Measurements from ENCODE around the gene NGRN. TPM values are rescaled to one million over a fixed set of nuclear protein-coding genes. Genes with fewer than 3 reads are reported as not detected.

Gene NGRN
- total RNA-seq, 1 experiment from 2014 or later = 137 TPM

DNA sequence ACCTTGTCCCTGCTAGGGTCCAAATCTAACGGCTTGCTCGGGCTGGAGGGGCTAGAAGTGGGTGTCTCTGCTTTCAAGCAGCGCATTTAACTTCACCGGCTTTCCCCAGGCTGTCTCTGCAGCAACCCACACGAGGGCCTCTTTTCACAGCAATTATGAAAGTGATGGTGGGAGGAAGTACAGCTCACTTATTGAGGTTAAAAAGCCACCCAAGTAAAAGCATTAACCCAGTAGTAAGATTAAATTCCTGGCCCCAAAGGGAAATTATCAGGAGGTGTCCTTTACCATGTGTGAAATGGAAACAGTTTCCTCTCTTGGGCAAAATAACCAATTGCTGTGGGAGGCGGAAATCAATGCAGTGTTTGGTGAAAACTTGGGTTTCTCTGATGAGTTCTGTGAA is 41.1 kb downstream of the NGRN start:
- Histone ChIP-seq H3K9me3 (ENCODE audit: control insufficient read depth, insufficient read depth, low read depth, low read length) (no peaks in the 10 kb centered on the region), H3K4me1 (ENCODE audit: control insufficient read depth, insufficient read depth, low read length) (no peaks in the 10 kb centered on the region), H3K27ac (ENCODE audit: low read length) (no peak overlapping the region), H3K4me3 (ENCODE audit: low read depth in 2 of 2, low read length in 2 of 2) (no peak overlapping the region), H3K36me3 (ENCODE audit: control insufficient read depth, insufficient read depth, low read length) (no peaks in the 10 kb centered on the region), H3K27me3 (ENCODE audit: control insufficient read depth, insufficient read depth, low read length) (no peaks in the 10 kb centered on the region)
- ChIA-PET POLR2A (interaction anchor here (0.7 kb wide), 1 partner anchor 70 kb away, joined by 4 read pairs; no protein-coding TSS in a partner anchor), CTCF (no interaction called here)
- no peak for ATAC-seq
- intact Hi-C loops (cut with micrococcal nuclease; ENCODE audit: unreplicated experiment) (no loop called here), in situ Hi-C loops (cut with HindIII; ENCODE audit: low pct_unique_long_range_greater_than_20kb, low sequenced_read_pairs) (no loop called here)
- TF ChIP-seq SIN3A (IDR thresholded peaks at IDR 0.05; ENCODE audit: borderline replicate concordance, insufficient read depth, low read depth, low read length) (no peak), POLR2AphosphoS5 (IDR thresholded peaks at IDR 0.05; ENCODE audit: low read depth, low read length) (no peak), TCF7L2 (IDR thresholded peaks at IDR 0.05; ENCODE audit: low read depth, low read length) (no peak)
- TF ChIP-seq, protein P1, sequence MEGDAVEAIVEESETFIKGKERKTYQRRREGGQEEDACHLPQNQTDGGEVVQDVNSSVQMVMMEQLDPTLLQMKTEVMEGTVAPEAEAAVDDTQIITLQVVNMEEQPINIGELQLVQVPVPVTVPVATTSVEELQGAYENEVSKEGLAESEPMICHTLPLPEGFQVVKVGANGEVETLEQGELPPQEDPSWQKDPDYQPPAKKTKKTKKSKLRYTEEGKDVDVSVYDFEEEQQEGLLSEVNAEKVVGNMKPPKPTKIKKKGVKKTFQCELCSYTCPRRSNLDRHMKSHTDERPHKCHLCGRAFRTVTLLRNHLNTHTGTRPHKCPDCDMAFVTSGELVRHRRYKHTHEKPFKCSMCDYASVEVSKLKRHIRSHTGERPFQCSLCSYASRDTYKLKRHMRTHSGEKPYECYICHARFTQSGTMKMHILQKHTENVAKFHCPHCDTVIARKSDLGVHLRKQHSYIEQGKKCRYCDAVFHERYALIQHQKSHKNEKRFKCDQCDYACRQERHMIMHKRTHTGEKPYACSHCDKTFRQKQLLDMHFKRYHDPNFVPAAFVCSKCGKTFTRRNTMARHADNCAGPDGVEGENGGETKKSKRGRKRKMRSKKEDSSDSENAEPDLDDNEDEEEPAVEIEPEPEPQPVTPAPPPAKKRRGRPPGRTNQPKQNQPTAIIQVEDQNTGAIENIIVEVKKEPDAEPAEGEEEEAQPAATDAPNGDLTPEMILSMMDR (IDR thresholded peaks at IDR 0.05) = no peak
- TF ChIP-seq, protein P2, sequence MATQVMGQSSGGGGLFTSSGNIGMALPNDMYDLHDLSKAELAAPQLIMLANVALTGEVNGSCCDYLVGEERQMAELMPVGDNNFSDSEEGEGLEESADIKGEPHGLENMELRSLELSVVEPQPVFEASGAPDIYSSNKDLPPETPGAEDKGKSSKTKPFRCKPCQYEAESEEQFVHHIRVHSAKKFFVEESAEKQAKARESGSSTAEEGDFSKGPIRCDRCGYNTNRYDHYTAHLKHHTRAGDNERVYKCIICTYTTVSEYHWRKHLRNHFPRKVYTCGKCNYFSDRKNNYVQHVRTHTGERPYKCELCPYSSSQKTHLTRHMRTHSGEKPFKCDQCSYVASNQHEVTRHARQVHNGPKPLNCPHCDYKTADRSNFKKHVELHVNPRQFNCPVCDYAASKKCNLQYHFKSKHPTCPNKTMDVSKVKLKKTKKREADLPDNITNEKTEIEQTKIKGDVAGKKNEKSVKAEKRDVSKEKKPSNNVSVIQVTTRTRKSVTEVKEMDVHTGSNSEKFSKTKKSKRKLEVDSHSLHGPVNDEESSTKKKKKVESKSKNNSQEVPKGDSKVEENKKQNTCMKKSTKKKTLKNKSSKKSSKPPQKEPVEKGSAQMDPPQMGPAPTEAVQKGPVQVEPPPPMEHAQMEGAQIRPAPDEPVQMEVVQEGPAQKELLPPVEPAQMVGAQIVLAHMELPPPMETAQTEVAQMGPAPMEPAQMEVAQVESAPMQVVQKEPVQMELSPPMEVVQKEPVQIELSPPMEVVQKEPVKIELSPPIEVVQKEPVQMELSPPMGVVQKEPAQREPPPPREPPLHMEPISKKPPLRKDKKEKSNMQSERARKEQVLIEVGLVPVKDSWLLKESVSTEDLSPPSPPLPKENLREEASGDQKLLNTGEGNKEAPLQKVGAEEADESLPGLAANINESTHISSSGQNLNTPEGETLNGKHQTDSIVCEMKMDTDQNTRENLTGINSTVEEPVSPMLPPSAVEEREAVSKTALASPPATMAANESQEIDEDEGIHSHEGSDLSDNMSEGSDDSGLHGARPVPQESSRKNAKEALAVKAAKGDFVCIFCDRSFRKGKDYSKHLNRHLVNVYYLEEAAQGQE (IDR thresholded peaks at IDR 0.05; ENCODE audit: insufficient read depth in 1 of 2, low read depth in 2 of 2, low read length in 1 of 2) = no peak
- no TSS peak for BruUV-seq (replicated peaks)
- no peak for DNase-seq (ENCODE audit: low read depth, low spot score)

DNA sequence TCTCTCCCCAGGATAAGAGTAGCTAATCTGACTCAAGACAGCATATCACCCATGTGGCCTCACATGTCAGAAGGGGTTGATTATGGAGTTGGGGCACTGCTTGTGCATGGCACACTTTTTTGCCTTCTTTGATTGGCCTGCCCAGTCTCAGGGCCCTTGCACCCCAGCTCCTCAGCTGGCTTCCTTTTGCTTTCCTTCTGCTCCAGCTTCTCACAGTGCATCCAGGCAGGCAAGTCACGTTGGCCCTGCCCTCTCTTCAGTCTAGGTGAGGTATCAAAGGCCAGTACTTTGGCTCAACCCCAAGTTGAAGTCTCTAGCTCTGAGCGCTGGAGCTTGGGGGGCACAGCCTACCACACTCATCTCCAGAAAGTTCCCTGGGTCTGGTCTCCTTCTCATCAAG is 42.2 kb downstream of the NGRN start:
- intact Hi-C loops (cut with micrococcal nuclease; ENCODE audit: unreplicated experiment) (no loop called here), in situ Hi-C loops (cut with HindIII; ENCODE audit: low pct_unique_long_range_greater_than_20kb, low sequenced_read_pairs) (no loop called here)
- POLR2A ChIA-PET = no interaction called here
- H3K9me3 ChIP-seq (ENCODE audit: control insufficient read depth, insufficient read depth, low read depth, low read length) = no peaks in the 10 kb centered on the region
- H3K27ac ChIP-seq (ENCODE audit: low read length) = no peak overlapping the region
- no peaks in the 10 kb centered on the region for H3K27me3 ChIP-seq (ENCODE audit: control insufficient read depth, insufficient read depth, low read length)
- H3K36me3 ChIP-seq (ENCODE audit: control insufficient read depth, insufficient read depth, low read length) = no peaks in the 10 kb centered on the region
- DNase-seq (ENCODE audit: low read depth, low spot score) (no peak), ATAC-seq (no peak)
- no peak overlapping the region for H3K4me3 ChIP-seq (ENCODE audit: low read depth in 2 of 2, low read length in 2 of 2)
- CTCF ChIA-PET = interaction anchor here (0.6 kb wide), 1 partner anchor 11 kb away, joined by 4 read pairs; no protein-coding TSS in a partner anchor
- no TSS peak for BruUV-seq (replicated peaks)
- no peaks in the 10 kb centered on the region for H3K4me1 ChIP-seq (ENCODE audit: control insufficient read depth, insufficient read depth, low read length)
- TF ChIP-seq TCF7L2 (IDR thresholded peaks at IDR 0.05; ENCODE audit: low read depth, low read length) (no peak), SIN3A (IDR thresholded peaks at IDR 0.05; ENCODE audit: borderline replicate concordance, insufficient read depth, low read depth, low read length) (no peak), POLR2AphosphoS5 (IDR thresholded peaks at IDR 0.05; ENCODE audit: low read depth, low read length) (no peak)
- TF ChIP-seq, protein P2 (IDR thresholded peaks at IDR 0.05; ENCODE audit: insufficient read depth in 1 of 2, low read depth in 2 of 2, low read length in 1 of 2) = no peak
- TF ChIP-seq, protein P1 (IDR thresholded peaks at IDR 0.05) = no peak

Data from Panc1 (cell line).